Stimulated activated naive CD8-positive, alpha-beta T cell treated with anti-CD3 and anti-CD28 coated beads, Interleukin-15, Interleukin-2, amounts not matched to agents 100 U/mL and 50 U/mL, for 24 hours (primary cell): ENCODE data around the gene DDX31.

Experiments
- ATAC-seq: fragments of 150-1000 bp; cut with Tn5 transposase; one replicate; pipeline ENCODE4 v1.10.0; 2021
- DNase-seq: peaks from one replicate; pipeline ENCODE4 v3.0.0; 2021

DDX31 gene

GRCh38 chr9:132673355-132673754, 3.6 kb upstream of the DDX31 start:
- ATAC-seq, result no peak
- no peak for DNase-seq

- no peak for DNase-seq
- ATAC-seq, result no peak
Measured at GRCh38 chr9:132672413-132672690, 2.6 kb upstream of the DDX31 start.

GRCh38 chr9:132671620-132672412, 2.0 kb upstream of the DDX31 start:
- ATAC-seq, result no peak
- no peak for DNase-seq

GRCh38 chr9:132670457-132671391, 941 bp upstream of the DDX31 start, which contains the start of gene GTF3C4:
TSS of gene GTF3C4 (plus strand) at chr9:132670464. CDS start at chr9:132670599, 135 bp downstream.
- DNase-seq, result peak; percentile 58
- peak; percentile 62 for ATAC-seq

- ATAC-seq (no peak), DNase-seq (no peak)
Measured at GRCh38 chr9:132669319-132669697, 475 bp downstream of the DDX31 start.

GRCh38 chr9:132663851-132664250, 5.9 kb downstream of the DDX31 start:
- DNase-seq, result no peak
- no peak for ATAC-seq

- no peak for ATAC-seq
- DNase-seq, result no peak
Measured at GRCh38 chr9:132663117-132663516, 6.7 kb downstream of the DDX31 start.

- DNase-seq (no peak), ATAC-seq (no peak)
Measured at GRCh38 chr9:132662152-132662945, 7.4 kb downstream of the DDX31 start.

GRCh38 chr9:132656299-132656698, 13.5 kb downstream of the DDX31 start:
- ATAC-seq (no peak), DNase-seq (no peak)

- no peak for ATAC-seq
Measured at GRCh38 chr9:132651259-132651658, 18.5 kb downstream of the DDX31 start.

GRCh38 chr9:132648685-132649084, 21.1 kb downstream of the DDX31 start:
- DNase-seq (no peak), ATAC-seq (no peak)

More at GRCh38 chr9:132651259-132651658, 18.5 kb downstream of the DDX31 start:
- no peak for DNase-seq

- no peak for ATAC-seq
- no peak for DNase-seq
Measured at GRCh38 chr9:132648283-132648682, 21.5 kb downstream of the DDX31 start.

GRCh38 chr9:132647806-132648205, 22.0 kb downstream of the DDX31 start:
- no peak for DNase-seq
- no peak for ATAC-seq

- peak; percentile 78 for ATAC-seq
- peak; percentile 9 for DNase-seq
Measured at GRCh38 chr9:132647355-132647754, 22.4 kb downstream of the DDX31 start.

- no peak for ATAC-seq
- DNase-seq, result no peak
Measured at GRCh38 chr9:132646726-132647125, 23.1 kb downstream of the DDX31 start.

GRCh38 chr9:132645711-132646110, 24.1 kb downstream of the DDX31 start:
- ATAC-seq, result no peak

GRCh38 chr9:132645306-132645705, 24.5 kb downstream of the DDX31 start:
- ATAC-seq (no peak), DNase-seq (no peak)

More at GRCh38 chr9:132645711-132646110, 24.1 kb downstream of the DDX31 start:
- no peak for DNase-seq

GRCh38 chr9:132644251-132644650, 25.5 kb downstream of the DDX31 start:
- DNase-seq (no peak), ATAC-seq (peak; percentile 65)

- DNase-seq, result no peak
- no peak for ATAC-seq
Measured at GRCh38 chr9:132641216-132641615, 28.6 kb downstream of the DDX31 start.

GRCh38 chr9:132639322-132639721, 30.5 kb downstream of the DDX31 start:
- ATAC-seq, result no peak
- no peak for DNase-seq

GRCh38 chr9:132638240-132638639, 31.5 kb downstream of the DDX31 start:
- DNase-seq (no peak), ATAC-seq (no peak)

- no peak for ATAC-seq
- no peak for DNase-seq
Measured at GRCh38 chr9:132637801-132638200, 32.0 kb downstream of the DDX31 start.
